LNCAP (cell line): ENCODE results near the gene CNST.

Source experiments
- CTCF ChIP-seq: fragments of 450-650 bp; IDR thresholded peaks from 2 replicates; pipeline ENCODE4 v1.5.1; 2017; ENCODE audit warnings: mild to moderate bottlenecking

CNST gene

GRCh38 chr1:246617768-246618167 lies 51.5 kb downstream of the CNST start:
- no peak for TF ChIP-seq CTCF

DNA sequence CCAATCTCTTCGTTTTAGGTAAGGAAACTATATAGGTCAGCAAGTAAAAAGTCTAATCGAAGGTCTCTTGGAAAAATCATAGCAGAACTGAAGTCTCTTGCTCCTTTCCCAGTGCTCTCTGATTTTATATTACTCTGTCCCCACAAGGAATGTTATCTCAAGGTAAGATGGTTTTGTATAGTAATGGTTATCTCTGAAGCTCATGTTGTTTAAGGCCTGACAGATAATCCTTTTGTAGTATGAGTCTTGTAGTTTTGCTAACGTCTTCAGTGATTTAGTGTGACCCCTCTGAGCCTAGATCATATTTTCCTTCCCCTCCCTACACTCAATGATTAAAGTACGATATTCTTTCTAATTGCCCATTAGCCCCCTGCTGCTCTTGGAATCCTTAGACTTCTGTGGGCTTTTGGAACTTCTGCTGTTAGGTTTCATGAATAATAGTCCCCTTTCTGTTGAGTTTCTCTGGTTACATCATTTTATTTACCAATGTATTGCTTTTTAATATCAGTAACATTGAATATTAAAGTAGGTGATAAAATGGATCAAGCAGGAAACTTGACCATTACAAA lies 52.1 kb downstream of the CNST start:
- TF ChIP-seq CTCF = no peak

DNA sequence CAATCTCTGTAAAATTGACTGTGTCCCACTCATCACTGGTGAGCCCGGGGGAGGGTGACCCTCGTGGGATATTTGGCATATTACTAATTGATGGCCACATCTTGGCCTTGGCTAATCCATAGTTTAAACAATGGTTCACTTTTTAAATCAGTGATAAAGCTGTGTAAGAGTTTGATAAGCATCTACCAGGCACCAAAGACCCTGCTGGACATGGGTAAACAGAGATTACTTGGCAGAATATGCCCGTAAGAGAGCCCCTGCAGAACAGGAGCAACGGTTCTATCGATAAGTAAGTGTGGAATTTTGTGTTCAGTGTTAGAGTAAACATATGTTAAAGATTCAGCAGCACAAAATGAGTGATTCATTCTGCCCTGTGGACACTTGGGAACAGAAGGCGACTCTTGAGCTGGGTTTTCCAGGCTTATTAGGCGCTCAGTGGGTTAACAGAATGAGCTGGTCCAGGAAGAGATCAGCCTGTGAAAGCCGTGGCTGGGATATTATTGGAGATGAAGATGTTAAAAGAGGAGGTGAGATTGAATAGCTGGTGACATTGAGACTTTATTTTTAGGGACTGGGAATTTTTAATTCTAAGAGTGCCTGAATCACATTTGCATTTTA lies 55.9 kb downstream of the CNST start:
- TF ChIP-seq CTCF = no peak

- no peak for TF ChIP-seq CTCF
Observed at GRCh38 chr1:246624091-246624490, 57.8 kb downstream of the CNST start.

GRCh38 chr1:246629030-246629429 lies 62.8 kb downstream of the CNST start:
- no peak for TF ChIP-seq CTCF

GRCh38 chr1:246629976-246630375 lies 63.7 kb downstream of the CNST start:
- no peak for TF ChIP-seq CTCF

DNA sequence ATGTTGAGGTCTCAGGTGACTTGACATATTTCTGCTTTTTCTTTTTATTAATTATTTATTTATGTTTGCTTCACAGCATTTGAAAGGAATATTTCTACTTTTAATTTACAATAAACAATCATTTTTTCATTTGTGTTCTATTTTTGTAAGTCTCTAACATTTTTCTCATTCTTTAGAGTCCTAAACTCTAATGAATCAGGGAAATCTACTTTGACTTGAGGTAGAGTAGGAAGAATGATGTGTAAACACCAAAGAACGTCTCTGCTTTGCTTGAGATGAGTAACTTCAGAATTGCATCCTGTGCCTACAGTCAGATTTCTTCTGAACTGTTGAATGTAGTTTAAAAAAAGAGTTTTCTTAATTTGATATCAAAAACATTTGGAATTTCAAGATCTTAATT lies 65.2 kb downstream of the CNST start:
- TF ChIP-seq CTCF = no peak
